Dermis microvascular lymphatic vessel endothelial cell (primary cell): ENCODE results near the gene SLC9B1. TPM values are rescaled to one million over a fixed set of nuclear protein-coding genes. Genes with fewer than 3 reads are reported as not detected.
"Not testable (repeated sequence)": the region's sequence is repeated elsewhere in the genome, so short reads cannot be mapped to it uniquely, and the experiment has no call there.

Source experiments
- DNase-seq, 2 donors: peaks; one replicate each; pipeline versions ENCODE4 v3.0.0 to v3.0.0-alpha.2; 2010; ENCODE audit warnings: low read depth in 2 of 2
- total RNA-seq: library from RNA; depleted of rRNA; stranded (reverse); fragments of >200 nt; gene quantifications from 2 replicates; pipeline ENCODE4 v1.2.1, GENCODE V29; 2014

The SLC9B1 gene
- total RNA-seq, 1 donor from 2014 or later: 0.13 TPM

DNA sequence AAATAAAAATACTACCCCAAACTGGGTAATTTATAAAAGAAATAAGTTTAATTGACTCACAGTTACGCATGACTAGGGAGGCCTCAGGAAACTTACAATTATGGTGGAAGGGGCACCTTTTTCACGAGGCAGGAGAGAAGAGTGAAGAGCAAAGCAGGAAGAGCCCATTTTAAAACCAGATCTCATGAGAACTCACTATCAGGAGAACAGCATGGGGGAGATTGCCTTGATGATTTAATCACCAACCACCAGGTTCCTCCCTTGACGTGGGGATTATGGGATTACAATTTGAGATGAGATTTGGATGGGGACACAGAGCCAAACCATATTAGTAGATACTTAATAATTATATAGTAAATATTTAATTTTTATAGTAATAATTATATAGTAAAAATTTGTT is 140.6 kb downstream of the SLC9B1 start:
- no peak for DNase-seq

DNA sequence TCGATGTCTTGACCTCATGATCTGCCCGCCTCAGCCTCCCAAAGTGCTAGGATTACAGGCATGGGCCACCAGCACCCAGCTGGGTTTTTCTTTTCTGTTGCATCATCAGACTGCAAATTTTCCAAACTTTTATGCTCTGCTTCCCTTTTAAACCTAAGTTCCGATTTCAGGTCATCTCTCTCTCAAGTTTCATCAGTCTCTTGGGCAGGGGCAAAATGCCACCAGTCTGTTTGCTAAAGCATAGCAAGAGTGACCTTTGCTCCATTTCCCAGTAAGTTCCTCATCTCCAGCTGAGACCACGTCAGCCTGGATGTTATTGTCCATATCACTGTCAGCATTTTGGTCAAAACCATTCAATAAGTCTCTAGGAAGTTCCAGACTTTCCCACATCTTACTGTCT is 141.2 kb downstream of the SLC9B1 start:
- DNase-seq: not testable (repeated sequence)

- DNase-seq: not testable (repeated sequence)
These were observed 141.9 kb downstream of the SLC9B1 start for GRCh38 chr4:102877477-102878106.

- DNase-seq: no peak
These were observed 147.7 kb downstream of the SLC9B1 start for GRCh38 chr4:102871772-102872171.

- DNase-seq: no peak
These were observed 149.8 kb downstream of the SLC9B1 start for GRCh38 chr4:102869569-102870197.

DNA sequence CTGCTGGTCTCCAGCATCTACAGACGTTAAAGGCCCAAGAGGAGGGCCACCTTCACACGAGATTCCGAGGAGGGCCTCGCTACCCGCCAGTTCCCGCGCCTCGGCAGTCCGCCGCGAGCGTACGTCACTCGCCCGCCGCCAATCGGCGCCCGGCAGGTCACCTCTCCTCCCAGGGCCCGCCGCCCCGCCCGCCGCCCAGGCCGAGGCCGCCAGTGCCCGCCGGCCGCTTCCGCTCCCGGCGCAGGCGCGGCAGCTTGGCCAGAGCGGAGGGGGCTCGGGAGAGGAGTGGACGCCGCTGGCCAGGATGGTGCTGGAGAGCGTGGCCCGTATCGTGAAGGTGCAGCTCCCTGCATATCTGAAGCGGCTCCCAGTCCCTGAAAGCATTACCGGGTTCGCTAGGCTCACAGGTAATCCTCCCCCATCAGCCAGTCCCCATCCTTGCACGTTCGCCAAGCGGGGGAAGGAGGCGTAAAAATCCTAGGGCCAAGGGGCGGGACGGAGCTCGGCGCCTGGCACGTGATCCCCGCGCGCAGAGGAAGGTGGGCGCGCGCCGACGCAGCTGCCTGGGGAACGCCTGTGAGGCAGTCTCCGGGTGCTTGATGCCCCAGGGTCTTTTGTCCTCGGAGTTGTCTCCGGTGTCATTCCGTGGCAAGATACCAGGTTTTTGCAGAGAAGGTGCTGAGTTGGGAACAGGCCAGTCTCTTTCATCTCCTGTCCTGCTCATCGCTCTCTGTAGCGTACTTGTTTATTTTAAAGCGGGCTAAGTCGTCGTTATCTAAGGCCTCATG is 150.5 kb downstream of the SLC9B1 start, which contains the start of gene CISD2:
TSS of gene CISD2 (plus strand) at position 212 of the 788 bp plus-strand sequence. CDS start at position 305, 93 bp downstream.
- DNase-seq: peak; percentile 72 to 93

DNA sequence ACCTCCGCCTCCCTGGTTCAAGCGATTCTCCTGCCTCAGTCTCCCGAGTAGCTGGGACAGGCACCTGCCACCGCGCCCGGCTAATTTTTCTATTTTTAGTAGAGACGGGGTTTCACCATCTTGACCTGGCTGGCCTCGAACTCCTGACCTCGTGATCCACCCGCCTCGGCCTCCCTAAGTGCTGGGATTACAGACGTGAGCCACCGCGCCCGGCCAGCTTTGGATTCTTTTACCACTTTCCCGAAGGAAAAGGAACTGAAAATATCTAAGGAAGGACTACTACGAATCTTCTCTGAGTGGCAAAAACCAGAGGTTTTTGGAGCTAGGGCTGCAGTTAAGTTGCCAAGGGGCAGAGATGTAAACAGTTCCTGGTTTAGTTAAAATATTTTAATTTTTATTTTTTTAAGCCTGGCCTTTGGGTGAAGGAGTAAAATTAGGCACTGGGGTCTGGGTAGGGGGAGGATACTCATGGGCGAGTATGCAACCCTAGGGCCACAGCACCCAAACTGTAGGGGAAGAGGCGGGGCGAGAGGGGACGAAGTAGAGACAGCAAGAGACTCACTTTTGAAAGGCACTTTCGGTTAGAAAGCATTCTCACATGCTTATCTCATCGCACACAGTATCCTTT is 151.2 kb downstream of the SLC9B1 start:
- no peak for DNase-seq

- no peak for DNase-seq
These were observed 152.0 kb downstream of the SLC9B1 start for GRCh38 chr4:102867278-102868152.

GRCh38 chr4:102865327-102865726 is 154.2 kb downstream of the SLC9B1 start:
- not testable (repeated sequence) for DNase-seq

DNA sequence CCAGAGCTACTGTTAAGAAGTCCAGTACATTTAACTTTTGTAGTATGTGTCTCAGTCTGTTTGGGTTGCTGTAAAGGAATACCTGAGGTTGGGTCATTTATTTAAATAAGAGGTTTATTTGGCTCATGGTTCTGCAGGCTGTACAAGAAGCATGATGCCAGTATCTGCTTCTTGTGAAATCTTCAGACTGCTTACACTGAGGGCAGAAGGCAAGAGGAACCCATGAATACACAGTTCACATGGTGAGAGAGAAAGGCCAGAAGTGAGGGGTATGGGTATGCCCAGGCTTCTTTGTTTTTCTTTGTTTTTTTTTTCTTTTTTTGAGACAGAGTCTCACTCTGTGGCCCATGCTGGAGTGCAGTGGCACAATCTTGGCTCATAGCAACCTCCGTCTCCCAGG is 156.8 kb downstream of the SLC9B1 start:
- DNase-seq: no peak

DNA sequence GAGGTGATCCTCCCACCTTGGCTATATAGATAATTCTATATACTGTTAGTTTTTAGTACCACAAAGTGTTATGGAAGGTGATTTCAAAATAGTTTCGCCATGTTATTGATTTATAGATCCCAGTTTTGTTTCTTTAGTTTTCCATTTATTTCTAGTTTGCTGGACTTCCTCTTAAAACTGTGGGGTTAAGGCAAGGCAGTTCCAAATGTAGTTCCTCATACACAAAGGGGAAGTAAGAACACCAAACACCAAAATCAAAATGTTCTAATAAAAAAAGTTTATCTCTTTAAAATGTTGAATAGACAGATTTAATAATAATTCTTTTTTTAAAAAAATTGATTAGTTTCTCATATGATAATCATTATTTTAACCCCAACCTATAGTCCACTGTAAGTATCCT is 157.5 kb downstream of the SLC9B1 start:
- no peak for DNase-seq

DNA sequence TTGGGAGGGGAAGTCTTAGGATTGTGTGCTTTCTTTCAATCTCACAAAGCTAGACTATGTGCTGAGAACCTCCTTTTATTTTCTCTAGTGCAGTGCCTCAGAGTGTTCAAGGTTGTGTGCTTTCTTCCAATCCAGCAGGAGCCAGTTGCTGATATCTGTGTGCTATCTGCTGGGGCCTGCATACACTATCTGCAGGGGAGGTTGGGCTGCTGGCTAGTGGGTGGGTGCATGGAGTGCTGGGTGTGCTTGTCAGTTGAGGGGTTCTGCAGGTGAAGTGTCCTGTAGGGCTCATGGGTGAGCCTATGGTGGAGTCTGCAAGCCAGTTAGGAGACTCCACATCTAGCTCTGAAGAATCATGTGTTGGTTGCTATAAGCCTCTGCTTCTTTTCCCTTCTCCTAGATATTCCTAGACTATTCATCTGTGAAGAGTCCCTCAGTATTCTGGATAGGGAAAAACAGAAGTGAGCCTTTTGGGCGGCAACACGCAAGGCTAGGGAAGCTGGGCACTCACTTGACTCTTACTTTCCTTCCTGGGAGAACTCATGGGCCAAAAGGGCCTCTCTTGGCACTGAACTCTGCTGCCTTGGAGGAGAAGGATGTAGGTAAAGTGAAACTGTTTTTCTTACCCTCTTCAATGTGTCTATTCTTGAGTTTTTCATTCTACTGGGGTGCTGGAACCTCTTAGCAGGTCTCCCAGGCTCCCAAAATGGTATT is 158.7 kb downstream of the SLC9B1 start:
- DNase-seq: no peak

DNA sequence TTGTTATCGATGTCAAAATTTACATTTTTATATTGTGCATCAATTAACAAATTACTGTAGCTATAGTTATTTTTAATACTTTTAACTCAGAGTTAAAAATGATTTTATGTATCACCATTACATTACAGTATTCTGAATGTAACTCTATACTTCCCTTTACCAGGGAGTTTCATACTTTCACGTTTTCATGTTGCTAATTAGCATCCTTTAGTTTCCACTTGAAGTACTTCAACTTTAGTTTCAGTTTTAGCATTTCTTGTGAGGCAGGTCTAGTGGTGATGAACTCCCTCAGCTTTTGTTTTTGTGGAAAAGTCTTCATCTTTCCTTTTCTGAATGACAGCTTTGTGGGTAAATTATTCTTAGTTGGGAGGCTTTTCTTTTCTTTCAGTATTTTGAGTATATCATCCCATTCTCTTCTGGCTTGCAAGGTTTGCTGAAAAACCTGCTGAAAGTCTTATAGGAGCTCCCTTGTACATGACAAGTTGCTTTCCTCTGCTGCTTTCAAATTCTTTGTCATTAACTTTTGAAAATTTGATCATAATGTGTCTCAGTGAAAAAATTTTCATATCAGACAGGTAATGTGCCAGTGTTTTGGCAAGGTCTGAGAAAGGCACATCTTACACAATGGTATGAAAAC is 160.6 kb downstream of the SLC9B1 start:
- DNase-seq: no peak

Other genes with a start within 250 kb of the SLC9B1 start
- 301 and 302 TPM in 2 replicates for gene UBE2D3, start 192.2 kb downstream of the SLC9B1 start, total RNA-seq
- gene CISD2, start 150.7 kb downstream of the SLC9B1 start, total RNA-seq: 31.2 and 36.7 TPM in 2 replicates
- 17.8 and 18.5 TPM in 2 replicates for gene SLC9B2, start 57.1 kb upstream of the SLC9B1 start, total RNA-seq
- 15.1 and 23.8 TPM in 2 replicates for gene BDH2, start 80.1 kb upstream of the SLC9B1 start, total RNA-seq
- gene CENPE, start 178.6 kb upstream of the SLC9B1 start, total RNA-seq: 7.0 and 13.5 TPM in 2 replicates